Smooth muscle cell (in vitro differentiated cells): ENCODE results near the gene APOC3. TPM values are rescaled to one million over a fixed set of nuclear protein-coding genes. Genes with fewer than 3 reads are reported as not detected.

Experiments
- DNase-seq: peaks from one replicate; lab custom pipeline; 2025; ENCODE audit not compliant: unreplicated experiment; lab: John Stamatoyannopoulos, UW
- H2AFZ ChIP-seq: fragments of 200-600 bp; sonication (generic); 2 replicates; pipeline ENCODE4 v1.6.0; 2016; ENCODE audit warnings: antibody characterized with exemption, low read depth, mild to moderate bottlenecking
- H3F3A ChIP-seq: fragments of 200-600 bp; sonication (generic); 2 replicates; pipeline ENCODE4 v1.6.0; 2017; ENCODE audit warnings: antibody characterized with exemption, low read depth
- H3K27ac ChIP-seq: fragments of 200-600 bp; sonication (generic); 2 replicates; pipeline ENCODE4 v1.5.1; 2016; ENCODE audit warnings: low read depth, mild to moderate bottlenecking
- H3K27me3 ChIP-seq: fragments of 200-600 bp; sonication (generic); 2 replicates; pipeline ENCODE4 v1.6.1; 2016; ENCODE audit warnings: low read depth, mild to moderate bottlenecking
- H3K36me3 ChIP-seq: fragments of 200-600 bp; sonication (generic); 2 replicates; pipeline ENCODE4 v1.5.1; 2016; ENCODE audit warnings: low read depth
- H3K4me1 ChIP-seq: fragments of 200-600 bp; sonication (generic); 2 replicates; pipeline ENCODE4 v1.5.1; 2016; ENCODE audit warnings: low read depth
- H3K4me2 ChIP-seq: fragments of 200-600 bp; sonication (generic); 2 replicates; pipeline ENCODE4 v1.6.0; 2016; ENCODE audit warnings: mild to moderate bottlenecking
- H3K4me3 ChIP-seq: fragments of 200-600 bp; sonication (generic); 2 replicates; pipeline ENCODE4 v1.5.1; 2016; ENCODE audit warnings: mild to moderate bottlenecking
- H3K79me2 ChIP-seq: fragments of 200-600 bp; sonication (generic); 2 replicates; pipeline ENCODE4 v1.6.0; 2016; ENCODE audit warnings: low read depth, mild to moderate bottlenecking
- H3K9ac ChIP-seq: fragments of 200-600 bp; sonication (generic); 2 replicates; pipeline ENCODE4 v1.6.0; 2016; ENCODE audit warnings: low read depth
- H3K9me3 ChIP-seq: fragments of 200-600 bp; sonication (generic); replicated peaks from 2 replicates; pipeline ENCODE4 v1.5.1; 2016; ENCODE audit warnings: low read depth
- H4K20me1 ChIP-seq: fragments of 200-600 bp; sonication (generic); 2 replicates; pipeline ENCODE4 v1.6.0; 2016; ENCODE audit warnings: low read depth
- CTCF ChIP-seq: fragments of 200-600 bp; sonication (generic); IDR thresholded peaks from 2 replicates; pipeline ENCODE4 v1.5.1; 2017; ENCODE audit warnings: borderline replicate concordance, mild to moderate bottlenecking, antibody characterized with exemption; ENCODE audit not compliant: insufficient read depth, poor library complexity, severe bottlenecking
- WGBS: methylation state at CpG from one replicate; pipeline ENCODE4 v1.1.7; 2016; ENCODE audit warnings: low lambda C conversion rate; 5-methylcytosine and 5-hydroxymethylcytosine counted together
- polyA plus RNA-seq: library from polyadenylated mRNA; unstranded; fragments of >200 nt; fragmentation: Nextera tagmentation; extraction: Ambion mirVana; gene quantifications from 2 replicates; pipeline ENCODE4 v1.2.1, GENCODE V29; 2016
- total RNA-seq: library from RNA; depleted of rRNA; stranded (reverse); fragments of >200 nt; gene quantifications from 2 replicates; pipeline ENCODE4 v1.2.3, GENCODE V29; 2014

APOC3 gene
- total and polyA plus RNA-seq, 2 experiments from 2014 or later, result 0.54 TPM; not detected in 1

DNA sequence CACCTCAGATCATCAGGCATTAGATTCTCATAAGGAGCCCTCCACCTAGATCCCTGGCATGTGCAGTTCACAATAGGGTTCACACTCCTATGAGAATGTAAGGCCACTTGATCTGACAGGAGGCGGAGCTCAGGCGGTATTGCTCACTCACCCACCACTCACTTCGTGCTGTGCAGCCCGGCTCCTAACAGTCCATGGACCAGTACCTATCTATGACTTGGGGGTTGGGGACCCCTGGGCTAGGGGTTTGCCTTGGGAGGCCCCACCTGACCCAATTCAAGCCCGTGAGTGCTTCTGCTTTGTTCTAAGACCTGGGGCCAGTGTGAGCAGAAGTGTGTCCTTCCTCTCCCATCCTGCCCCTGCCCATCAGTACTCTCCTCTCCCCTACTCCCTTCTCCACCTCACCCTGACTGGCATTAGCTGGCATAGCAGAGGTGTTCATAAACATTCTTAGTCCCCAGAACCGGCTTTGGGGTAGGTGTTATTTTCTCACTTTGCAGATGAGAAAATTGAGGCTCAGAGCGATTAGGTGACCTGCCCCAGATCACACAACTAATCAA, 2.2 kb downstream of the APOC3 start:
- TF ChIP-seq CTCF, result no peak
- Histone ChIP-seq H4K20me1 (no peaks in the 10 kb centered on the region), H3K36me3 (no peaks in the 10 kb centered on the region), H2AFZ (no peak overlapping the region), H3K4me1 (no peaks in the 10 kb centered on the region), H3K4me2 (no peak overlapping the region), H3F3A (no peaks in the 10 kb centered on the region), H3K4me3 (no peak overlapping the region), H3K27me3 (no peaks in the 10 kb centered on the region), H3K79me2 (no peaks in the 10 kb centered on the region), H3K9me3 (no peaks in the 10 kb centered on the region), H3K9ac (no peak overlapping the region), H3K27ac (no peak overlapping the region)
- WGBS, result 90% methylated on average over 7 of the region's 7 CpGs
- DNase-seq, result no peak

DNA sequence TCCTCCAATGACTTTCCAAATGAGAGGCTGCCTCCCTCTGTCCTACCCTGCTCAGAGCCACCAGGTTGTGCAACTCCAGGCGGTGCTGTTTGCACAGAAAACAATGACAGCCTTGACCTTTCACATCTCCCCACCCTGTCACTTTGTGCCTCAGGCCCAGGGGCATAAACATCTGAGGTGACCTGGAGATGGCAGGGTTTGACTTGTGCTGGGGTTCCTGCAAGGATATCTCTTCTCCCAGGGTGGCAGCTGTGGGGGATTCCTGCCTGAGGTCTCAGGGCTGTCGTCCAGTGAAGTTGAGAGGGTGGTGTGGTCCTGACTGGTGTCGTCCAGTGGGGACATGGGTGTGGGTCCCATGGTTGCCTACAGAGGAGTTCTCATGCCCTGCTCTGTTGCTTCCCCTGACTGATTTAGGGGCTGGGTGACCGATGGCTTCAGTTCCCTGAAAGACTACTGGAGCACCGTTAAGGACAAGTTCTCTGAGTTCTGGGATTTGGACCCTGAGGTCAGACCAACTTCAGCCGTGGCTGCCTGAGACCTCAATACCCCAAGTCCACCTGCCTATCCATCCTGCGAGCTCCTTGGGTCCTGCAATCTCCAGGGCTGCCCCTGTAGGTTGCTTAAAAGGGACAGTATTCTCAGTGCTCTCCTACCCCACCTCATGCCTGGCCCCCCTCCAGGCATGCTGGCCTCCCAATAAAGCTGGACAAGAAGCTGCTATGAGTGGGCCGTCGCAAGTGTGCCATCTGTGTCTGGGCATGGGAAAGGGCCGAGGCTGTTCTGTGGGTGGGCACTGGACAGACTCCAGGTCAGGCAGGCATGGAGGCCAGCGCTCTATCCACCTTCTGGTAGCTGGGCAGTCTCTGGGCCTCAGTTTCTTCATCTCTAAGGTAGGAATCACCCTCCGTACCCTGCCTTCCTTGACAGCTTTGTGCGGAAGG, 2.9 kb downstream of the APOC3 start:
- 87% methylated on average over 12 of the region's 13 CpGs for WGBS
- DNase-seq, result no peak
- H3K9ac ChIP-seq, result no peak overlapping the region
- no peaks in the 10 kb centered on the region for H3K4me1 ChIP-seq
- no peaks in the 10 kb centered on the region for H3K36me3 ChIP-seq
- H4K20me1 ChIP-seq, result no peaks in the 10 kb centered on the region
- H3K4me3 ChIP-seq, result no peak overlapping the region
- no peak for TF ChIP-seq CTCF
- H3F3A ChIP-seq, result no peaks in the 10 kb centered on the region
- H3K9me3 ChIP-seq, result no peaks in the 10 kb centered on the region
- no peaks in the 10 kb centered on the region for H3K79me2 ChIP-seq
- no peaks in the 10 kb centered on the region for H3K27me3 ChIP-seq
- H2AFZ ChIP-seq, result no peak overlapping the region
- no peak overlapping the region for H3K27ac ChIP-seq
- no peak overlapping the region for H3K4me2 ChIP-seq

- no peaks in the 10 kb centered on the region for H3K79me2 ChIP-seq
- no peak for TF ChIP-seq CTCF
- H3K4me3 ChIP-seq, result no peak overlapping the region
- WGBS, result 94% methylated on average over 10 of the region's 10 CpGs
- no peaks in the 10 kb centered on the region for H4K20me1 ChIP-seq
- no peak overlapping the region for H3K9ac ChIP-seq
- no peak overlapping the region for H3K27ac ChIP-seq
- H3K4me2 ChIP-seq, result no peak overlapping the region
- H2AFZ ChIP-seq, result no peak overlapping the region
- H3K36me3 ChIP-seq, result no peaks in the 10 kb centered on the region
- no peaks in the 10 kb centered on the region for H3K9me3 ChIP-seq
- H3K4me1 ChIP-seq, result peaks cover 3% of the 10 kb centered on the region
- no peaks in the 10 kb centered on the region for H3F3A ChIP-seq
- H3K27me3 ChIP-seq, result no peaks in the 10 kb centered on the region
- DNase-seq, result no peak
These were observed 3.7 kb downstream of the APOC3 start for GRCh38 chr11:116833491-116833815.
